Measurements from ENCODE around the gene GFRA3. TPM values are rescaled to one million over a fixed set of nuclear protein-coding genes. Genes with fewer than 3 reads are reported as not detected.

The GFRA3 gene
- total RNA-seq, 2 donors from 2014 or later = 1.9 TPM; not detected in 1

GRCh38 chr5:138233280-138233679, 41.1 kb downstream of the GFRA3 start:
- Histone ChIP-seq H3K9me3 (no peaks in the 10 kb centered on the region), H3K4me3 (no peak overlapping the region), H3K27ac (no peak overlapping the region), H3K4me1 (replicated peaks) (no peaks in the 10 kb centered on the region), H3K27me3 (replicated peaks; ENCODE audit: insufficient read depth) (no peaks in the 10 kb centered on the region), H3K36me3 (no peaks in the 10 kb centered on the region)
- no peak for DNase-seq (ENCODE audit: low spot score)
- intact Hi-C loops (cut with DNase I) = no loop called here
- TF ChIP-seq CTCF (IDR thresholded peaks at IDR 0.05) = no peak
- TF ChIP-seq POLR2AphosphoS5 (IDR thresholded peaks at IDR 0.05) = no peak
- no peak for TF ChIP-seq POLR2A (IDR thresholded peaks at IDR 0.05)
- 72% methylated on average over 2 of the region's 2 CpGs for WGBS

- Histone ChIP-seq H3K27me3 (replicated peaks; ENCODE audit: insufficient read depth) (no peaks in the 10 kb centered on the region), H3K9me3 (no peaks in the 10 kb centered on the region), H3K4me1 (replicated peaks) (no peaks in the 10 kb centered on the region), H3K27ac (no peak overlapping the region), H3K36me3 (no peaks in the 10 kb centered on the region), H3K4me3 (no peak overlapping the region)
- no peak for TF ChIP-seq POLR2AphosphoS5 (IDR thresholded peaks at IDR 0.05)
- no peak for TF ChIP-seq POLR2A (IDR thresholded peaks at IDR 0.05)
- no peak for TF ChIP-seq CTCF (IDR thresholded peaks at IDR 0.05)
- intact Hi-C loops (cut with DNase I) = no loop called here
- 45% methylated on average over 7 of the region's 7 CpGs for WGBS
- DNase-seq (ENCODE audit: low spot score) = no peak
Observed at GRCh38 chr5:138230981-138231589, 43.3 kb downstream of the GFRA3 start.

GRCh38 chr5:138230261-138230660, 44.2 kb downstream of the GFRA3 start:
- H3K36me3 ChIP-seq = no peaks in the 10 kb centered on the region
- no peaks in the 10 kb centered on the region for H3K9me3 ChIP-seq
- H3K4me3 ChIP-seq = no peak overlapping the region
- TF ChIP-seq POLR2A (IDR thresholded peaks at IDR 0.05) (no peak), POLR2AphosphoS5 (IDR thresholded peaks at IDR 0.05) (no peak), CTCF (IDR thresholded peaks at IDR 0.05) (no peak)
- H3K4me1 ChIP-seq (replicated peaks) = no peaks in the 10 kb centered on the region
- intact Hi-C loops (cut with DNase I) = no loop called here
- DNase-seq (ENCODE audit: low spot score) = no peak
- H3K27ac ChIP-seq = no peak overlapping the region
- H3K27me3 ChIP-seq (replicated peaks; ENCODE audit: insufficient read depth) = no peaks in the 10 kb centered on the region

- no peaks in the 10 kb centered on the region for H3K9me3 ChIP-seq
- H3K36me3 ChIP-seq = no peaks in the 10 kb centered on the region
- H3K27me3 ChIP-seq (replicated peaks; ENCODE audit: insufficient read depth) = no peaks in the 10 kb centered on the region
- H3K27ac ChIP-seq = no peak overlapping the region
- DNase-seq (ENCODE audit: low spot score) = no peak
- H3K4me3 ChIP-seq = no peak overlapping the region
- 74% methylated on average over 6 of the region's 6 CpGs for WGBS
- TF ChIP-seq CTCF (IDR thresholded peaks at IDR 0.05) (no peak), POLR2A (IDR thresholded peaks at IDR 0.05) (no peak), POLR2AphosphoS5 (IDR thresholded peaks at IDR 0.05) (no peak)
- no peaks in the 10 kb centered on the region for H3K4me1 ChIP-seq (replicated peaks)
- intact Hi-C loops (cut with DNase I) = loop anchor here (10.0 kb wide), 1 partner anchor 275 kb away; no protein-coding TSS in a partner anchor
Observed at GRCh38 chr5:138229387-138229786, 45.0 kb downstream of the GFRA3 start.

- Histone ChIP-seq H3K4me1 (replicated peaks) (no peaks in the 10 kb centered on the region), H3K4me3 (no peak overlapping the region), H3K9me3 (no peaks in the 10 kb centered on the region), H3K27ac (no peak overlapping the region), H3K36me3 (no peaks in the 10 kb centered on the region), H3K27me3 (replicated peaks; ENCODE audit: insufficient read depth) (no peaks in the 10 kb centered on the region)
- no peak for DNase-seq (ENCODE audit: low spot score)
- TF ChIP-seq POLR2AphosphoS5 (IDR thresholded peaks at IDR 0.05) (no peak), POLR2A (IDR thresholded peaks at IDR 0.05) (no peak), CTCF (IDR thresholded peaks at IDR 0.05) (no peak)
- intact Hi-C loops (cut with DNase I) = loop anchor here (10.0 kb wide), 1 partner anchor 278 kb away; no protein-coding TSS in a partner anchor
Observed at GRCh38 chr5:138226910-138227309, 47.5 kb downstream of the GFRA3 start.

All from prostate gland (tissue), 2 donors.